C4-2B (cell line): Measurements from ENCODE around the gene HPF1.

ENCODE experiments used
- CTCF ChIP-seq: fragments of 450-650 bp; conservative IDR thresholded peaks from 2 replicates; pipeline ENCODE4 v1.5.1; 2017; ENCODE audit warnings: mild to moderate bottlenecking
- ZFX ChIP-seq: fragments of 450-650 bp; IDR thresholded peaks from 2 replicates; pipeline ENCODE4 v1.6.1; 2017

- 0 out of 2 replicates have a peak, but pooled peaks have one; percentile 20 for TF ChIP-seq CTCF
- no peak for TF ChIP-seq ZFX
Observed at GRCh38 chr4:169723207-169723965, 34.4 kb downstream of the HPF1 start.
